Mucosa of descending colon (tissue), 3 donors: ENCODE data around the gene ECPAS. TPM values are rescaled to one million over a fixed set of nuclear protein-coding genes. Genes with fewer than 3 reads are reported as not detected.

Source experiments
- ATAC-seq: fragments of 200-7000 bp; cut with Tn5 transposase; one replicate; pipeline ENCODE4 v1.9.1; 2020; ENCODE audit warnings: mild to moderate bottlenecking, moderate library complexity
- DNase-seq, 3 donors: peaks; one replicate each; pipeline ENCODE4 v3.0.0-alpha.2; 2020
- H3K36me3 ChIP-seq: fragments of 200-600 bp; one replicate; pipeline ENCODE4 v1.8.0; 2021; ENCODE audit warnings: low read depth, mild to moderate bottlenecking
- H3K4me1 ChIP-seq: fragments of 200-600 bp; one replicate; pipeline ENCODE4 v1.8.0; 2021; ENCODE audit warnings: low read depth, mild to moderate bottlenecking
- H3K4me3 ChIP-seq: fragments of 200-600 bp; one replicate; pipeline ENCODE4 v1.8.0; 2021; ENCODE audit warnings: mild to moderate bottlenecking
- H3K9me3 ChIP-seq: fragments of 200-600 bp; one replicate; pipeline ENCODE4 v1.8.0; 2021; ENCODE audit warnings: mild to moderate bottlenecking
- intact Hi-C, 2 donors: fragments of 100-400 bp; cut with DNase I in 1 of 2; cut with micrococcal nuclease in 1 of 2; formaldehyde crosslinking; loops; one replicate each; pipeline versions ENCODE4 v1.11.0 to v1.11.1; 2022; cut with DNase I, micrococcal nuclease
- long read RNA-seq, 2 donors: library from polyadenylated mRNA; unstranded; transcript quantifications; one replicate each; pipeline ENCODE4 v2.0.0, GENCODE V29; 2019 to 2021
- total RNA-seq, 3 donors: library from RNA; stranded (reverse); fragmentation: NEBNext Ultra II Directional in 2 of 3; extraction: Animal tissue kit (Norgen Biotek cat#: 25700) in 2 of 3; gene quantifications; one replicate each; pipeline versions ENCODE4 v1.2.1 to v1.2.4, GENCODE V29; 2021 to 2023
- TF ChIP-seq, protein P1 (sequence below): fragments of 200-600 bp; IDR thresholded peaks from one replicate; pipeline ENCODE4 v1.8.0; 2022; ENCODE audit warnings: antibody characterized with exemption, mild to moderate bottlenecking
- donor health status: DM: no; HTN: no; CAD: no; lungs with moderate emphysema.
- donor health status: DM: no; HTN: no; CAD: no.
- donor health status: DM: no; HTN: yes; CAD: no.

ECPAS gene, protein sequence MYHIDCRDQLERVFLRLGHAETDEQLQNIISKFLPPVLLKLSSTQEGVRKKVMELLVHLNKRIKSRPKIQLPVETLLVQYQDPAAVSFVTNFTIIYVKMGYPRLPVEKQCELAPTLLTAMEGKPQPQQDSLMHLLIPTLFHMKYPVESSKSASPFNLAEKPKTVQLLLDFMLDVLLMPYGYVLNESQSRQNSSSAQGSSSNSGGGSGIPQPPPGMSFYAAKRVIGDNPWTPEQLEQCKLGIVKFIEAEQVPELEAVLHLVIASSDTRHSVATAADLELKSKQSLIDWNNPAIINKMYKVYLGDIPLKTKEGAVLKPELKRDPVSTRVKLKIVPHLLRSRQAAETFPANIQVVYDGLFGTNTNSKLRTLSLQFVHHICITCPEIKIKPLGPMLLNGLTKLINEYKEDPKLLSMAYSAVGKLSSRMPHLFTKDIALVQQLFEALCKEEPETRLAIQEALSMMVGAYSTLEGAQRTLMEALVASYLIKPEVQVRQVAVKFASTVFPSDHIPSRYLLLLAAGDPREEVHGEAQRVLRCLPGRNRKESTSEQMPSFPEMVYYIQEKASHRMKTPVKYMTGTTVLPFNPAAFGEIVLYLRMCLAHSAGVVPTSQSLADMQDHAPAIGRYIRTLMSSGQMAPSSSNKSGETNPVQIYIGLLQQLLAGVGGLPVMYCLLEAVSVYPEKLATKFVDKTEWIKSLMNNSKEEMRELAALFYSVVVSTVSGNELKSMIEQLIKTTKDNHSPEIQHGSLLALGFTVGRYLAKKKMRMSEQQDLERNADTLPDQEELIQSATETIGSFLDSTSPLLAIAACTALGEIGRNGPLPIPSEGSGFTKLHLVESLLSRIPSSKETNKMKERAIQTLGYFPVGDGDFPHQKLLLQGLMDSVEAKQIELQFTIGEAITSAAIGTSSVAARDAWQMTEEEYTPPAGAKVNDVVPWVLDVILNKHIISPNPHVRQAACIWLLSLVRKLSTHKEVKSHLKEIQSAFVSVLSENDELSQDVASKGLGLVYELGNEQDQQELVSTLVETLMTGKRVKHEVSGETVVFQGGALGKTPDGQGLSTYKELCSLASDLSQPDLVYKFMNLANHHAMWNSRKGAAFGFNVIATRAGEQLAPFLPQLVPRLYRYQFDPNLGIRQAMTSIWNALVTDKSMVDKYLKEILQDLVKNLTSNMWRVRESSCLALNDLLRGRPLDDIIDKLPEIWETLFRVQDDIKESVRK (N-terminal part only)
- 100 to 1,000 TPM in 1 of 3 donors, 10 to 100 TPM in 2; 77.4 to 102 (median 82.8) TPM for total RNA-seq
- long read RNA-seq, donor 1, full-length matches to known transcripts = 5 of 47 reads
- long read RNA-seq, donor 1, partial matches to known transcripts = 30 of 47 reads
- long read RNA-seq, donor 1, other reads (novel, unspliced or antisense) = 12 of 47 reads
- long read RNA-seq, donor 2, full-length matches to known transcripts = 1 of 7 reads
- long read RNA-seq, donor 2, partial matches to known transcripts = 2 of 7 reads
- long read RNA-seq, donor 2, other reads (novel, unspliced or antisense) = 4 of 7 reads

- Histone ChIP-seq H3K9me3 (no peaks in the 10 kb centered on the region), H3K4me3 (peak within 1 kb of the TSS; percentile 72), H3K36me3 (peaks cover 7% of the 10 kb centered on the region), H3K4me1 (peaks cover 18% of the 10 kb centered on the region)
- intact Hi-C loops = no loop called here
- peak; percentile 77 to 87 (median 86) for DNase-seq
- peak; percentile 86 for ATAC-seq
- TF ChIP-seq, protein P1, sequence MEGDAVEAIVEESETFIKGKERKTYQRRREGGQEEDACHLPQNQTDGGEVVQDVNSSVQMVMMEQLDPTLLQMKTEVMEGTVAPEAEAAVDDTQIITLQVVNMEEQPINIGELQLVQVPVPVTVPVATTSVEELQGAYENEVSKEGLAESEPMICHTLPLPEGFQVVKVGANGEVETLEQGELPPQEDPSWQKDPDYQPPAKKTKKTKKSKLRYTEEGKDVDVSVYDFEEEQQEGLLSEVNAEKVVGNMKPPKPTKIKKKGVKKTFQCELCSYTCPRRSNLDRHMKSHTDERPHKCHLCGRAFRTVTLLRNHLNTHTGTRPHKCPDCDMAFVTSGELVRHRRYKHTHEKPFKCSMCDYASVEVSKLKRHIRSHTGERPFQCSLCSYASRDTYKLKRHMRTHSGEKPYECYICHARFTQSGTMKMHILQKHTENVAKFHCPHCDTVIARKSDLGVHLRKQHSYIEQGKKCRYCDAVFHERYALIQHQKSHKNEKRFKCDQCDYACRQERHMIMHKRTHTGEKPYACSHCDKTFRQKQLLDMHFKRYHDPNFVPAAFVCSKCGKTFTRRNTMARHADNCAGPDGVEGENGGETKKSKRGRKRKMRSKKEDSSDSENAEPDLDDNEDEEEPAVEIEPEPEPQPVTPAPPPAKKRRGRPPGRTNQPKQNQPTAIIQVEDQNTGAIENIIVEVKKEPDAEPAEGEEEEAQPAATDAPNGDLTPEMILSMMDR = no peak
Observed at GRCh38 chr9:111483858-111484571, at the start of gene ECPAS. Gene ECPAS, minus strand, starts transcription at chr9:111484383. Its CDS starts 11,465 bp downstream, at chr9:111472918.

GRCh38 chr9:111533099-111533790 is 49.1 kb upstream of the ECPAS start:
- intact Hi-C loops = no loop called here
- Histone ChIP-seq H3K4me1 (no peaks in the 10 kb centered on the region), H3K4me3 (no peak overlapping the region), H3K36me3 (no peaks in the 10 kb centered on the region), H3K9me3 (peaks cover 20% of the 10 kb centered on the region)
- no peak for ATAC-seq
- TF ChIP-seq, protein P1 = no peak
- DNase-seq = no peak

DNA sequence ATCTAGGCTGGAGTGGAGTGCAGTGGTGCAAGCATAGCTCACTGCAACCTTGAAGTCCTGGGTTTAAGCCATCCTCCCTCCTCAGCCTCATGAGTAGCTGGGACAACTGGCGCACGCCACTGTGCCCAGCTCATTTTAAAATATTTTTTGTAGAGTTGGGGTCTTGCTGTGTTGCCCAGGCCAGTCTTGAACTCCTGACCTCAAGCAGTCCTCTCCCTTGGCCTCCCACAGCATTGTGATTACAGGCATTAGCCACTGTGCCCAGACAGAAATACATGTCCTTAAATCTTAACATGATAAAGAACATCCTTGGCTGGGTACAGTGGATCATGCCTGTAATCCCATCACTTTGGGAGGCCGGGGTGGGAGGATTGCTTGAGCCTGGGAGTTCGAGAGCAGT is 47.5 kb upstream of the ECPAS start:
- Histone ChIP-seq H3K36me3 (no peaks in the 10 kb centered on the region), H3K4me1 (no peaks in the 10 kb centered on the region), H3K4me3 (no peak overlapping the region), H3K9me3 (peaks cover 10% of the 10 kb centered on the region)
- TF ChIP-seq, protein P1 = no peak
- ATAC-seq (no peak), DNase-seq (no peak)
- intact Hi-C loops = no loop called here

GRCh38 chr9:111529787-111530186 is 45.6 kb upstream of the ECPAS start:
- ATAC-seq = no peak
- TF ChIP-seq, protein P1 = no peak
- intact Hi-C loops = no loop called here
- DNase-seq = no peak
- no peak overlapping the region for H3K4me3 ChIP-seq
- no peaks in the 10 kb centered on the region for H3K36me3 ChIP-seq
- H3K9me3 ChIP-seq = peaks cover under 1% of the 10 kb centered on the region
- no peaks in the 10 kb centered on the region for H3K4me1 ChIP-seq
